Measurements from ENCODE around the gene FLRT2.

The FLRT2 gene

GRCh38 chr14:85530626-85531025 lies 682 bp downstream of the FLRT2 start:
- no peaks in the 10 kb centered on the region for H4K20me1 ChIP-seq (ENCODE audit: control insufficient read depth, insufficient read depth, low read depth, low read length)
- H3K27ac ChIP-seq (ENCODE audit: low read depth, low read length): no peak overlapping the region
- no peak for TF ChIP-seq EZH2phosphoT487 (IDR thresholded peaks at IDR 0.05; ENCODE audit: borderline replicate concordance, low read length)
- TF ChIP-seq, protein P1, sequence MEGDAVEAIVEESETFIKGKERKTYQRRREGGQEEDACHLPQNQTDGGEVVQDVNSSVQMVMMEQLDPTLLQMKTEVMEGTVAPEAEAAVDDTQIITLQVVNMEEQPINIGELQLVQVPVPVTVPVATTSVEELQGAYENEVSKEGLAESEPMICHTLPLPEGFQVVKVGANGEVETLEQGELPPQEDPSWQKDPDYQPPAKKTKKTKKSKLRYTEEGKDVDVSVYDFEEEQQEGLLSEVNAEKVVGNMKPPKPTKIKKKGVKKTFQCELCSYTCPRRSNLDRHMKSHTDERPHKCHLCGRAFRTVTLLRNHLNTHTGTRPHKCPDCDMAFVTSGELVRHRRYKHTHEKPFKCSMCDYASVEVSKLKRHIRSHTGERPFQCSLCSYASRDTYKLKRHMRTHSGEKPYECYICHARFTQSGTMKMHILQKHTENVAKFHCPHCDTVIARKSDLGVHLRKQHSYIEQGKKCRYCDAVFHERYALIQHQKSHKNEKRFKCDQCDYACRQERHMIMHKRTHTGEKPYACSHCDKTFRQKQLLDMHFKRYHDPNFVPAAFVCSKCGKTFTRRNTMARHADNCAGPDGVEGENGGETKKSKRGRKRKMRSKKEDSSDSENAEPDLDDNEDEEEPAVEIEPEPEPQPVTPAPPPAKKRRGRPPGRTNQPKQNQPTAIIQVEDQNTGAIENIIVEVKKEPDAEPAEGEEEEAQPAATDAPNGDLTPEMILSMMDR (IDR thresholded peaks at IDR 0.05; ENCODE audit: low read depth, low read length, poor library complexity, severe bottlenecking): no peak
- H3K9me2 ChIP-seq (replicated peaks; ENCODE audit: control insufficient read depth, low read length): no peaks in the 10 kb centered on the region
- no peaks in the 10 kb centered on the region for H3K4me1 ChIP-seq (ENCODE audit: control insufficient read depth, low read length)
- H3K4me2 ChIP-seq (ENCODE audit: low read length): no peak overlapping the region
- H3K9me3 ChIP-seq (ENCODE audit: control insufficient read depth, insufficient read depth, low read length): peaks cover 24% of the 10 kb centered on the region; the same call in 1 of the 2 replicates
- H3F3A ChIP-seq (ENCODE audit: control insufficient read depth, insufficient read depth): no peaks in the 10 kb centered on the region
- H3K4me3 ChIP-seq (ENCODE audit: low read length): no peak overlapping the region
- no peaks in the 10 kb centered on the region for H3K36me3 ChIP-seq (ENCODE audit: control insufficient read depth, low read length)
- no peaks in the 10 kb centered on the region for H3K27me3 ChIP-seq (ENCODE audit: control insufficient read depth, low read length)
- H3K79me2 ChIP-seq (ENCODE audit: control insufficient read depth, low read length): no peaks in the 10 kb centered on the region

- Histone ChIP-seq H3K4me3 (ENCODE audit: low read length) (no peak overlapping the region), H3K27ac (ENCODE audit: low read depth, low read length) (no peak overlapping the region), H3K79me2 (ENCODE audit: control insufficient read depth, low read length) (no peaks in the 10 kb centered on the region), H3K36me3 (ENCODE audit: control insufficient read depth, low read length) (no peaks in the 10 kb centered on the region), H3K4me2 (ENCODE audit: low read length) (no peak overlapping the region), H3K9me2 (replicated peaks; ENCODE audit: control insufficient read depth, low read length) (no peaks in the 10 kb centered on the region), H3K4me1 (ENCODE audit: control insufficient read depth, low read length) (no peaks in the 10 kb centered on the region), H4K20me1 (ENCODE audit: control insufficient read depth, insufficient read depth, low read depth, low read length) (no peaks in the 10 kb centered on the region), H3K27me3 (ENCODE audit: control insufficient read depth, low read length) (no peaks in the 10 kb centered on the region), H3K9me3 (ENCODE audit: control insufficient read depth, insufficient read depth, low read length) (peaks cover 24% of the 10 kb centered on the region; the same call in 1 of the 2 replicates), H3F3A (ENCODE audit: control insufficient read depth, insufficient read depth) (no peaks in the 10 kb centered on the region)
- TF ChIP-seq, protein P1 (IDR thresholded peaks at IDR 0.05; ENCODE audit: low read depth, low read length, poor library complexity, severe bottlenecking): no peak
- no peak for TF ChIP-seq EZH2phosphoT487 (IDR thresholded peaks at IDR 0.05; ENCODE audit: borderline replicate concordance, low read length)
These were observed 1.2 kb downstream of the FLRT2 start for GRCh38 chr14:85531141-85531586.

- Histone ChIP-seq H3K4me3 (ENCODE audit: low read length) (no peak overlapping the region), H3K4me2 (ENCODE audit: low read length) (no peak overlapping the region), H3K27me3 (ENCODE audit: control insufficient read depth, low read length) (no peaks in the 10 kb centered on the region), H3K9me3 (ENCODE audit: control insufficient read depth, insufficient read depth, low read length) (peaks cover 24% of the 10 kb centered on the region; the same call in 1 of the 2 replicates), H3K27ac (ENCODE audit: low read depth, low read length) (no peak overlapping the region), H3K79me2 (ENCODE audit: control insufficient read depth, low read length) (no peaks in the 10 kb centered on the region), H3F3A (ENCODE audit: control insufficient read depth, insufficient read depth) (no peaks in the 10 kb centered on the region), H4K20me1 (ENCODE audit: control insufficient read depth, insufficient read depth, low read depth, low read length) (no peaks in the 10 kb centered on the region), H3K9me2 (replicated peaks; ENCODE audit: control insufficient read depth, low read length) (no peaks in the 10 kb centered on the region), H3K36me3 (ENCODE audit: control insufficient read depth, low read length) (no peaks in the 10 kb centered on the region), H3K4me1 (ENCODE audit: control insufficient read depth, low read length) (no peaks in the 10 kb centered on the region)
- no peak for TF ChIP-seq EZH2phosphoT487 (IDR thresholded peaks at IDR 0.05; ENCODE audit: borderline replicate concordance, low read length)
- TF ChIP-seq, protein P1 (IDR thresholded peaks at IDR 0.05; ENCODE audit: low read depth, low read length, poor library complexity, severe bottlenecking): no peak
These were observed 1.8 kb downstream of the FLRT2 start for GRCh38 chr14:85531587-85532373.

Data from DOHH2 (cell line).